Lower lobe of right lung (tissue), 2 donors: ENCODE results near the gene SSC5D. TPM values are rescaled to one million over a fixed set of nuclear protein-coding genes. Genes with fewer than 3 reads are reported as not detected.

Experiments used
- ATAC-seq, 2 donors: fragments of 200-7000 bp; cut with Tn5 transposase; one replicate each; pipeline ENCODE4 v1.9.1; 2020 to 2022; ENCODE audit warnings: mild to moderate bottlenecking in 2 of 2, moderate library complexity in 2 of 2
- DNase-seq: peaks from one replicate; pipeline ENCODE4 v3.0.0-alpha.2; 2020
- H3K27ac ChIP-seq: fragments of 200-600 bp; one replicate; pipeline ENCODE4 v1.8.0; 2022
- H3K27me3 ChIP-seq: fragments of 200-600 bp; one replicate; pipeline ENCODE4 v1.8.0; 2022; ENCODE audit warnings: low read depth
- H3K36me3 ChIP-seq: fragments of 200-600 bp; one replicate; pipeline ENCODE4 v1.8.0; 2022; ENCODE audit warnings: mild to moderate bottlenecking
- H3K4me1 ChIP-seq: fragments of 200-600 bp; one replicate; pipeline ENCODE4 v1.8.0; 2022
- H3K4me3 ChIP-seq: fragments of 200-600 bp; one replicate; pipeline ENCODE4 v1.8.0; 2022; ENCODE audit warnings: mild to moderate bottlenecking
- H3K9me3 ChIP-seq: fragments of 200-600 bp; one replicate; pipeline ENCODE4 v1.8.0; 2022
- intact Hi-C: fragments of 100-400 bp; cut with DNase I; formaldehyde crosslinking; loops from one replicate; pipeline ENCODE4 v1.11.0; 2022
- total RNA-seq: library from RNA; stranded (reverse); fragmentation: NEBNext Ultra II Directional; extraction: Animal tissue kit (Norgen Biotek cat#: 25700); gene quantifications from one replicate; pipeline ENCODE4 v1.2.1, GENCODE V29; 2021
- TF ChIP-seq, protein P1 (sequence below): fragments of 200-600 bp; IDR thresholded peaks from one replicate; pipeline ENCODE4 v1.8.0; 2022; ENCODE audit warnings: antibody characterized with exemption, mild to moderate bottlenecking
- donor health status: DM: no; HTN: yes; CAD: no; lungs with severe emphysema.

SSC5D gene
- total RNA-seq, 1 donor from 2014 or later = 4.7 TPM

DNA sequence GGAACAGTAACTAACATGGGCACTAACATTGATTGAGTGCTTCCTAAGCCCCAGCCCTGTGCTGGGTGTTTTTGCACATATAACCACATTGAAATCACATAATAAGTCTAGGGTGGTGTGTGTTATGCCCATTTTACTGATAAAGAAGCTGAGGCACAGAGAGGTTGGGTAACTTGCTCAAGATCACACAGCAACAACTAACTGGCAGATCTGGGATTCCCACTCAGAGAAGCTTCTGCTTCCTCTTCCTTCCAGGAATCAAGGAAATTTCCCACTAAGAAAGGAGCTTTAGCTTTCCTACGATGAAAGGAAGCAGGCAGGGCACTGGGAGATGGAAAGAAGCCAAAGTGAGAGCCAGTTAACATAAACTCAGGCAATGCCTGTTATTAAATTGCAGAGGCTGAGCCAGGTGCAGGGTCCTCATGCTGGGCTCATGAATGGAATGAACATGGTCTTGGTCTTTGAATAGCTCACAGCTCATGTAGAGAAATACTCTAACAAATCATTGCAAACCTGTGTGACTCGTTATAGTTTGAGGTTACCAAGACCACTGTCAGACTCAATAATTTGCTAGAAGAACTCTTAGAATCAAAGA is 10.1 kb downstream of the SSC5D start:
- peaks cover under 1% of the 10 kb centered on the region for H3K4me1 ChIP-seq
- no peak overlapping the region for H3K4me3 ChIP-seq
- H3K36me3 ChIP-seq = no peaks in the 10 kb centered on the region
- DNase-seq (no peak), ATAC-seq (no peak)
- intact Hi-C loops = no loop called here
- H3K9me3 ChIP-seq = no peaks in the 10 kb centered on the region
- peaks cover 10% of the 10 kb centered on the region for H3K27me3 ChIP-seq
- TF ChIP-seq, protein P1, sequence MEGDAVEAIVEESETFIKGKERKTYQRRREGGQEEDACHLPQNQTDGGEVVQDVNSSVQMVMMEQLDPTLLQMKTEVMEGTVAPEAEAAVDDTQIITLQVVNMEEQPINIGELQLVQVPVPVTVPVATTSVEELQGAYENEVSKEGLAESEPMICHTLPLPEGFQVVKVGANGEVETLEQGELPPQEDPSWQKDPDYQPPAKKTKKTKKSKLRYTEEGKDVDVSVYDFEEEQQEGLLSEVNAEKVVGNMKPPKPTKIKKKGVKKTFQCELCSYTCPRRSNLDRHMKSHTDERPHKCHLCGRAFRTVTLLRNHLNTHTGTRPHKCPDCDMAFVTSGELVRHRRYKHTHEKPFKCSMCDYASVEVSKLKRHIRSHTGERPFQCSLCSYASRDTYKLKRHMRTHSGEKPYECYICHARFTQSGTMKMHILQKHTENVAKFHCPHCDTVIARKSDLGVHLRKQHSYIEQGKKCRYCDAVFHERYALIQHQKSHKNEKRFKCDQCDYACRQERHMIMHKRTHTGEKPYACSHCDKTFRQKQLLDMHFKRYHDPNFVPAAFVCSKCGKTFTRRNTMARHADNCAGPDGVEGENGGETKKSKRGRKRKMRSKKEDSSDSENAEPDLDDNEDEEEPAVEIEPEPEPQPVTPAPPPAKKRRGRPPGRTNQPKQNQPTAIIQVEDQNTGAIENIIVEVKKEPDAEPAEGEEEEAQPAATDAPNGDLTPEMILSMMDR = no peak
- no peak overlapping the region for H3K27ac ChIP-seq

DNA sequence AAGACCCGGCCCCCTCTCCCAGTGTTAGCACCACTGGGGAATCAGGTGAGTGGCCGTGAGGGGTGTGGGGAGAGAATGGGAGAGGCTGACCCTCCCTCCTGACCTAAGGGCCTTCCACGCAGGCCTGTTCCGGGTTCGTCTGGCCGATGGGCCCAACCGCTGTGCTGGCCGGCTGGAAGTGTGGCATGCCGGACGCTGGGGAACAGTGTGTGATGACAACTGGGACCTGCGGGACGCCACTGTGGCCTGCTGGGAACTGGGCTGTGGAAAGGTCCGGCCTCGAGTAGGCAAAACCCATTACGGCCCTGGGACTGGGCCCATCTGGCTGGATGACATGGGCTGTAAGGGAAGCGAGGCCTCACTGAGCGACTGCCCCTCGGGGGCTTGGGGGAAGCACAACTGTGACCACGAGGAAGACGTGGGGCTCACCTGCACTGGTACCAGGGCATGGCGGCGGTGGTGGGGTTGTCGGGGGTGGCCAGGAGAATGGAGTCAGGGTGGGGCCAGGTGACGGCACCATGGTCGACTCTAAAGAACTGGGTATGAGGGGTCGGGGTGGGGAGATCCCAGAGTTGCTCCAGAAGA is 12.2 kb downstream of the SSC5D start:
- Histone ChIP-seq H3K36me3 (no peaks in the 10 kb centered on the region), H3K9me3 (no peaks in the 10 kb centered on the region), H3K4me1 (peaks cover 8% of the 10 kb centered on the region), H3K4me3 (no peak overlapping the region), H3K27ac (no peak overlapping the region), H3K27me3 (no peaks in the 10 kb centered on the region)
- intact Hi-C loops = no loop called here
- DNase-seq = peak; percentile 41
- TF ChIP-seq, protein P1 = no peak
- ATAC-seq = no peak

DNA sequence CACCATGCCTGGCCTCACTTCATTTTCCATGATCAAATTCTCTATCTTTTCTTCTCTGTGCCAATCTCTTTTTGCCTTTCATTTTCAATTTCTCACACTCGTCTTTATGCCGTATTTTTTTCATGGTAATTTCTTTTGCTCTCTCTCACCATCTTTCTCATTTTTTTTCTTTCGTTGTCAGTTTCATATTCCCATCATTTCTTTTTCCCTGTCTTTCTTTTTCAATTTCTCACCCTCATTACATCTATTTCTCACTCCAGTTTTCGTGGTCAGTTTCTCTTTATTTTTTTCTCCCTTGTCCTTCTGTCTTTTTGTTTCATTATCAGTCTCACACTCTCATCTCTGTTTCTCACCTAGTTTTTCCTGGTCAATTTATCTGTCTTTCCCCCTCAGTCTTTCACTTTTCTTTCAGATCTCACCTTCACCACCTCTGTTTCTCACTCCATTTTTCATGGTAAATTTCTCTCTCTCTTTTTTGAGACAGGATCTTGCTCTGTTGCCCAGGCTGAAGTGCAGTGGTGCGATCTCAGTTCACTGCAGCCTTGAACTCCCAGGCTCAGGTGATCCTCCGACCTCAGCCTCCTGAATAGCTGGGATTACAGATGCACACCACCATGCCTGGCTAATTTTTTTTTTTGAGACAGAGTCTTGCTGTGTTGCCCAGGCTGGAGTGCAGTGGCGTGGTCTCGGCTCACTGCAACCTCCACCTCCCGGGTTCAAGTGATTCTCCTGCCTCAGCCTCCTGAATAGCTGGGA is 14.1 kb downstream of the SSC5D start:
- TF ChIP-seq, protein P1 = no peak
- ATAC-seq = no peak

DNA sequence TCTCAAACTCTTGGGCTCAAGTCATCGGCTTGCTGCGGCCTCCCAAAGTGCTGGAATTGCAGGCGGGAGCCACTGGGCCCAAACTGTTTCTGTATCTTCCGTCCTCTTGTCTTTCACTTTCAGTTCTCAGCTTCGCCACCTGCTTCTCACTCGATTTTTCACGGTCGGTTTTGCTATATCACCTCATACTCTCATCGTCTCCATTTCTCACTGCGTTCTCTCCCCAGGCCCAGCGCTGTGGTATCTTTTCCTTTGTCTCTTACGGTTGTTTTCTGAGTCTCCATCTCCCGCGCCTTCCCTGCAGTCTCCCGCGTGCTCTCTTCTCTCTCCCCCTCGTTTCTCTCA is 14.9 kb downstream of the SSC5D start:
- intact Hi-C loops = no loop called here
- no peaks in the 10 kb centered on the region for H3K9me3 ChIP-seq
- H3K4me3 ChIP-seq = peak overlapping the region; percentile 50
- H3K27ac ChIP-seq = no peak overlapping the region
- TF ChIP-seq, protein P1 = no peak
- H3K4me1 ChIP-seq = peaks cover 8% of the 10 kb centered on the region
- H3K27me3 ChIP-seq = no peaks in the 10 kb centered on the region
- DNase-seq = no peak
- ATAC-seq = no peak
- H3K36me3 ChIP-seq = no peaks in the 10 kb centered on the region

More for the DNA sequence above, 14.1 kb downstream of the SSC5D start:
- Histone ChIP-seq H3K27me3 (no peaks in the 10 kb centered on the region), H3K4me1 (peaks cover 8% of the 10 kb centered on the region), H3K9me3 (no peaks in the 10 kb centered on the region), H3K27ac (no peak overlapping the region), H3K4me3 (no peak overlapping the region), H3K36me3 (no peaks in the 10 kb centered on the region)
- DNase-seq = no peak
- intact Hi-C loops = no loop called here

DNA sequence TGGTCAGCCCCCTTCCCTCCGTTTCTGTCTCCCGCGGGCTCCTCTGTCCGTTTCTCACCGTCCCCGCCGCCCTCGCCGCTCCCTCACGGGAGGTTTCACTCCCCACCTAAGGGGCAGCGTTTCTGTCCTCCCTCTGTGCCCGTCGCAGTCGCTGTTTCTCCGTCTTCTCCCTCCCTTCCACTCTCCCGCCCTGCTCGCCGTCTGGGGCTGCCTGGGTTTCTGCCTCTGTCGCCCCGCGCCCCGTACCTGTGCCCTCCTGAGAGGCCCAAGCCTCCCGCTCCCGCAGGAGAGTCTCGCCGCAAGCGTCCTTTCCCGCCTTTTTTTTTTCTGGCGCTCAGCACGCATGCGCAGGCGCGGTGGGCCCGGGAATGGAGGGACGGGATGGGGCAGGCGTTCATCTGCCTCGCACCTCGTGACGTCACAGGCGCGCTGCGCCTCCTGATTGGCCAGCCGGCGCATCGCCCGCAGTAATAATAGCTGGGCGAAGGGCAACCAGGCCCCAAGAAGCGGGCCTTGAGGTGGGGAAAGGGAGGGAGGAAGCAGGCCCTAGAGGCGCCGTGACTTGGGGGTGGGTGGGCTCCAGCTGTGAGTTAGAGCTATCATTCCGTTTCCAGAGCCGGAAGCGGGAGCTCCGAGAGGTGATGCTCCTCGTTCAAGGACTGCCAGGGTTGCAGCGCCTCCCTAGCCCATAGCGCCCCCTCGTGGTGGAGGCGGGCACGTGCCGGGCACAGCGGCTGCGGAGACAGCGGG is 15.4 kb downstream of the SSC5D start:
- no peaks in the 10 kb centered on the region for H3K36me3 ChIP-seq
- no peaks in the 10 kb centered on the region for H3K27me3 ChIP-seq
- H3K27ac ChIP-seq = peak overlapping the region; percentile 63
- H3K4me1 ChIP-seq = peaks cover 8% of the 10 kb centered on the region
- peak overlapping the region; percentile 50 for H3K4me3 ChIP-seq
- intact Hi-C loops = no loop called here
- no peaks in the 10 kb centered on the region for H3K9me3 ChIP-seq
- peak; percentile 97 to 99 for ATAC-seq
- DNase-seq = peak; percentile 93
- TF ChIP-seq, protein P1 = peak; percentile 100
